ENCODE measurements around the gene PFKM. TPM values are rescaled to one million over a fixed set of nuclear protein-coding genes. Genes with fewer than 3 reads are reported as not detected.

PFKM gene
- total RNA-seq, 1 experiment from 2014 or later, result 92.4 TPM

GRCh38 chr12:48115957-48116356 is 3.2 kb upstream of the PFKM start:
- H3K4ac ChIP-seq (ENCODE audit: low read depth, low read length), result no peak overlapping the region
- peaks cover 8% of the 10 kb centered on the region for H3K23me2 ChIP-seq (ENCODE audit: insufficient read length, low read depth, low read length, poor library complexity, severe bottlenecking)
- TF ChIP-seq CTCF (conservative IDR thresholded peaks at IDR 0.05), result no peak
- Mint-ChIP-seq H3K27me3 (ENCODE audit: low read depth) (peaks cover 23% of the 10 kb centered on the region), H3K4me1 (peaks cover 19% of the 10 kb centered on the region in 2 experiments), H3K4me3 (no peak overlapping the region), H3K9me3 (peaks cover 10 to 15% of the 10 kb centered on the region in 2 experiments), H3K36me3 (ENCODE audit: insufficient read depth in 1 of 3, low read depth in 3 of 3) (no peaks in the 10 kb centered on the region; a peak in 1 of 7 replicates), H3K27ac (no peak overlapping the region)
- no peak overlapping the region for H2BK12ac ChIP-seq (ENCODE audit: insufficient read length, low read depth, low read length)
- no peak overlapping the region for H3K23ac ChIP-seq (ENCODE audit: insufficient read length, low read depth, low read length)
- H3K79me2 ChIP-seq (ENCODE audit: insufficient read depth, low read length), result peaks cover 5% of the 10 kb centered on the region; the same call in 1 of the 2 replicates
- no peak overlapping the region for H2BK20ac ChIP-seq (ENCODE audit: low read depth, low read length, poor library complexity, severe bottlenecking)
- no CpG with 5 or more reads among the region's 1 CpG for WGBS (ENCODE audit: extremely low coverage, insufficient read length, low lambda C conversion rate)
- no peak overlapping the region for H2AK5ac ChIP-seq (ENCODE audit: insufficient read length, low read length)
- no peak overlapping the region for H2BK5ac ChIP-seq (ENCODE audit: insufficient read length, low read length)
- no peak overlapping the region for H3K9ac ChIP-seq (ENCODE audit: extremely low read depth, insufficient read length, low read length)
- no peak overlapping the region for H2BK120ac ChIP-seq (ENCODE audit: low read depth, low read length, poor library complexity, severe bottlenecking)
- no peaks in the 10 kb centered on the region; the same call in 1 of the 2 replicates for H3K4me1 ChIP-seq (ENCODE audit: insufficient read depth, low read length)
- H3K27me3 ChIP-seq (ENCODE audit: insufficient read depth, low read length), result no peaks in the 10 kb centered on the region
- H2AFZ ChIP-seq (ENCODE audit: low read length), result no peak overlapping the region
- H3K27ac ChIP-seq (ENCODE audit: insufficient read length, low read depth, low read length), result no peak overlapping the region
- H3K18ac ChIP-seq (ENCODE audit: insufficient read length, low read depth, low read length), result no peak overlapping the region
- no peak for DNase-seq
- H3K14ac ChIP-seq (ENCODE audit: insufficient read depth, low read length), result no peak overlapping the region
- H3K79me1 ChIP-seq (ENCODE audit: insufficient read depth, low read depth, low read length, poor library complexity, severe bottlenecking), result no peaks in the 10 kb centered on the region
- no peak overlapping the region for H4K5ac ChIP-seq (ENCODE audit: insufficient read length, low read depth, low read length)
- H4K20me1 ChIP-seq (ENCODE audit: control insufficient read depth, insufficient read depth, insufficient read length), result no peaks in the 10 kb centered on the region
- H4K8ac ChIP-seq (replicated peaks; ENCODE audit: insufficient read length, low read depth, low read length), result no peak overlapping the region
- H3K4me2 ChIP-seq (ENCODE audit: insufficient read depth, insufficient read length, low read length), result no peak overlapping the region
- H4K91ac ChIP-seq (ENCODE audit: insufficient read length, low read depth, low read length), result no peak overlapping the region
- no peak overlapping the region for H3K56ac ChIP-seq (ENCODE audit: insufficient read length, low read depth, low read length)
- no peaks in the 10 kb centered on the region for H3K9me3 ChIP-seq (ENCODE audit: control insufficient read depth, low read depth, low read length)
- H3T11ph ChIP-seq (ENCODE audit: low read length), result no peak overlapping the region
- H2BK15ac ChIP-seq (ENCODE audit: low read depth, low read length), result no peak overlapping the region
